GM12878 (cell line): Measurements from ENCODE around the gene IFT122. TPM values are rescaled to one million over a fixed set of nuclear protein-coding genes. Genes with fewer than 3 reads are reported as not detected.

Experiments
- ATAC-seq: fragments of 200-7000 bp; cut with Tn5 transposase; 3 replicates; pipeline ENCODE4 v1.9.1; 2020; ENCODE audit warnings: mild to moderate bottlenecking, moderate library complexity
- BruUV-seq: library from RNA; stranded (reverse); fragments of 400-500 nt; replicated peaks from 2 replicates; lab custom pipeline; 2021; lab: Mats Ljungman, UMichigan
- CTCF ChIA-PET: fragments of 300-600 bp; sonication (Branson Sonifier 250); formaldehyde crosslinking; extraction: SDS; loops from one replicate; lab custom pipeline; 2021; ENCODE audit warnings: inconsistent platforms; lab: Yijun Ruan, JAX
- POLR2A ChIA-PET: fragments of 350-600 bp; formaldehyde crosslinking; extraction: SDS; loops from one replicate; lab custom pipeline; 2021; ENCODE audit warnings: inconsistent platforms; lab: Charles Lee
- RAD21 ChIA-PET: fragments of 300-600 bp; sonication (Branson Sonifier 250); formaldehyde crosslinking; loops from one replicate; lab custom pipeline; 2023; ENCODE audit warnings: antibody characterized with exemption; ENCODE audit not compliant: unreplicated experiment; lab: Charles Lee
- SMC1A ChIA-PET: fragments of 300-600 bp; sonication (Branson Sonifier 250); formaldehyde crosslinking; loops from one replicate; lab custom pipeline; 2023; ENCODE audit not compliant: unreplicated experiment, uncharacterized antibody; lab: Charles Lee
- DNase-seq: peaks from one replicate; pipeline ENCODE4 v3.0.0-alpha.2; 2011; ENCODE audit warnings: low read depth, low spot score
- FAIRE-seq: peaks from 3 replicates; lab custom pipeline; 2011; peaks lifted over from hg19 to GRCh38; lab: Jason Lieb, UNC
- H2AFZ ChIP-seq: 2 replicates; pipeline ENCODE4 v1.6.0; 2011; ENCODE audit warnings: low read depth, low read length, control low read depth; ENCODE audit not compliant: control insufficient read depth
- H3K27ac ChIP-seq: 2 replicates; pipeline ENCODE4 v1.5.1; 2011; ENCODE audit warnings: control low read depth; ENCODE audit not compliant: control insufficient read depth, insufficient read depth
- H3K27me3 ChIP-seq, 2 experiments: replicated peaks in 1 of 2; 2 replicates each; pipeline versions ENCODE4 v1.6.0 to v1.6.1; 2011; ENCODE audit warnings: low read length in 1 of 2; ENCODE audit not compliant: control insufficient read depth in 2 of 2, insufficient read depth in 2 of 2
- H3K36me3 ChIP-seq, 2 experiments: 2 replicates each; pipeline ENCODE4 v1.5.1; 2011; ENCODE audit warnings: low read length in 1 of 2; ENCODE audit not compliant: control insufficient read depth in 2 of 2, insufficient read depth in 2 of 2
- H3K4me1 ChIP-seq: 2 replicates; pipeline ENCODE4 v1.6.1; 2011; ENCODE audit warnings: mild to moderate bottlenecking, low read length, moderate library complexity, mixed read lengths; ENCODE audit not compliant: control insufficient read depth, insufficient read depth
- H3K4me2 ChIP-seq: 2 replicates; pipeline ENCODE4 v1.6.0; 2011; ENCODE audit warnings: control low read depth; ENCODE audit not compliant: control insufficient read depth, insufficient read depth
- H3K4me3 ChIP-seq: fragments of 200-600 bp; sonication (generic); 2 replicates; pipeline ENCODE4 v1.5.1; 2016
- H3K79me2 ChIP-seq: 2 replicates; pipeline ENCODE4 v1.6.0; 2011; ENCODE audit warnings: low read length; ENCODE audit not compliant: control insufficient read depth, insufficient read depth
- H3K9ac ChIP-seq: 2 replicates; pipeline ENCODE4 v1.8.0; 2011; ENCODE audit warnings: low read length, control low read depth, mixed read lengths; ENCODE audit not compliant: control insufficient read depth, insufficient read depth
- H3K9me3 ChIP-seq: replicated peaks from 3 replicates; pipeline ENCODE4 v1.5.1; 2011; ENCODE audit warnings: mild to moderate bottlenecking, low read length; ENCODE audit not compliant: control insufficient read depth, insufficient read depth
- H4K20me1 ChIP-seq: 2 replicates; pipeline ENCODE4 v1.6.0; 2011; ENCODE audit not compliant: control insufficient read depth, insufficient read depth
- BCL3 ChIP-seq: IDR thresholded peaks from 2 replicates; pipeline ENCODE4 v1.6.1; 2011; ENCODE audit warnings: borderline replicate concordance, low read depth, mild to moderate bottlenecking, moderate library complexity, low read length; ENCODE audit not compliant: insufficient read depth, poor library complexity, severe bottlenecking
- BMI1 ChIP-seq: fragments of 450-650 bp; IDR thresholded peaks from 2 replicates; pipeline ENCODE4 v1.6.1; 2016; ENCODE audit warnings: mild to moderate bottlenecking, moderate library complexity, borderline replicate concordance
- CBFB ChIP-seq: IDR thresholded peaks from 2 replicates; pipeline ENCODE4 v1.6.1; 2016; ENCODE audit warnings: antibody characterized with exemption, low read depth
- CBX5 ChIP-seq: sonication (generic); IDR thresholded peaks from 2 replicates; pipeline ENCODE4 v1.6.1; 2016; ENCODE audit warnings: low read depth, moderate library complexity, mild to moderate bottlenecking, inconsistent platforms
- CHD2 ChIP-seq: IDR thresholded peaks from 2 replicates; pipeline ENCODE4 v1.6.1; 2011; ENCODE audit warnings: low read depth, low read length, improper control_type of control experiment, borderline replicate concordance
- CTCF ChIP-seq, 3 experiments: IDR thresholded peaks in 2 of 3; conservative IDR thresholded peaks in 1 of 3; 2 replicates each; pipeline ENCODE4 v1.5.1; 2011; ENCODE audit warnings: low read depth in 3 of 3, low read length in 3 of 3, mild to moderate bottlenecking in 3 of 3, control low read depth in 2 of 3, moderate library complexity in 2 of 3, inconsistent platforms in 1 of 3, mixed read lengths in 1 of 3; ENCODE audit not compliant: control insufficient read depth in 2 of 3, insufficient read depth in 1 of 3; ENCODE audit errors: extremely low read depth in 1 of 3
- EP300 ChIP-seq, 2 experiments: fragments of 150-350 bp in 1 of 2; IDR thresholded peaks; 2 replicates each; pipeline ENCODE4 v1.6.1; 2011 to 2012; ENCODE audit warnings: low read depth in 2 of 2, low read length in 2 of 2, borderline replicate concordance in 1 of 2, improper control_type of control experiment in 1 of 2, inconsistent platforms in 1 of 2; ENCODE audit not compliant: control insufficient read depth in 1 of 2
- HSF1 ChIP-seq: fragments of 150-350 bp; IDR thresholded peaks from 2 replicates; pipeline ENCODE4 v1.6.1; 2014; ENCODE audit warnings: mild to moderate bottlenecking, low read depth, low read length
- MYC ChIP-seq: IDR thresholded peaks from 2 replicates; pipeline ENCODE4 v1.6.1; 2011; ENCODE audit warnings: mild to moderate bottlenecking, low read length, moderate library complexity, inconsistent platforms; ENCODE audit not compliant: insufficient read depth, insufficient replicate concordance, insufficient read length, severe bottlenecking
- NR2C2 ChIP-seq: IDR thresholded peaks from 2 replicates; pipeline ENCODE4 v1.6.1; 2011; ENCODE audit warnings: borderline replicate concordance, low read depth; ENCODE audit not compliant: control insufficient read depth, insufficient read length
- RBBP5 ChIP-seq: fragments of 200-600 bp; sonication (generic); conservative IDR thresholded peaks from 2 replicates; pipeline ENCODE4 v1.6.1; 2016
- ZNF207 ChIP-seq: fragments of 450-650 bp; IDR thresholded peaks from 2 replicates; pipeline ENCODE4 v1.6.1; 2014; ENCODE audit warnings: antibody characterized with exemption, mild to moderate bottlenecking, borderline replicate concordance
- ZNF622 ChIP-seq: fragments of 450-650 bp; IDR thresholded peaks from 2 replicates; pipeline ENCODE4 v1.6.1; 2017; ENCODE audit warnings: mild to moderate bottlenecking, inconsistent platforms
- WGBS: methylation state at CpG from one replicate; pipeline ENCODE4 v1.1.6; 2016; ENCODE audit warnings: low lambda C conversion rate; ENCODE audit not compliant: insufficient replicate concordance, insufficient coverage; ENCODE audit errors: missing lambda C conversion rate; 5-methylcytosine and 5-hydroxymethylcytosine counted together
- in situ Hi-C: fragments of 300-500 bp; cut with MboI; formaldehyde crosslinking; loops from 9 replicates; pipeline ENCODE4 v1.14.3; 2018; ENCODE audit warnings: mixed read lengths
- intact Hi-C: fragments of 100-400 bp; cut with micrococcal nuclease; formaldehyde crosslinking; loops from one replicate; pipeline ENCODE4 v1.14.2; 2022; ENCODE audit not compliant: unreplicated experiment
- polyA plus RNA-seq, 11 experiments: library from polyadenylated mRNA; depleted of rRNA in 4 of 11; unstranded in 6 of 11; stranded (reverse) in 5 of 11; fragments of >200 nt; fragmentation: Nextera tagmentation in 4 of 11; fragmentation: Illumina TruSeq in 1 of 11; extraction: Ambion mirVana in 4 of 11; extraction: Trizol in 1 of 11; gene quantifications; 1 replicate in 1 of 11; 2 replicates in 10 of 11; pipeline versions ENCODE4 v1.2.1 to v1.2.3, GENCODE V29; 2011 to 2016; ENCODE audit warnings: inconsistent platforms in 2 of 11, missing spikeins in 2 of 11, low read depth in 1 of 11
- total RNA-seq, 4 experiments: library from RNA; depleted of rRNA in 3 of 4; stranded (reverse); fragments of >200 nt in 3 of 4; fragmentation: Illumina TruSeq in 1 of 4; extraction: Trizol in 1 of 4; gene quantifications; 2 replicates each; pipeline versions ENCODE4 v1.2.1 to v1.2.3, GENCODE V29; 2013 to 2021

The IFT122 gene
- total and polyA plus RNA-seq, 10 of the 15 experiments (the other 5 are each of a cell fraction or from before 2014, with no cell fraction given) = 1.8 to 19.2 (median 8.4) TPM

GRCh38 chr3:129422897-129423296, 17.1 kb upstream of the IFT122 start:
- WGBS = 100% methylated on average over 1 of the region's 1 CpG
- SMC1A ChIA-PET = interaction anchor here (0.8 to 2.2 kb wide), 9 partner anchors 9 to 410 kb away, joined by 3 to 19 read pairs (median 6); no protein-coding TSS in a partner anchor
- in situ Hi-C loops (no loop called here), intact Hi-C loops (no loop called here)
- no peaks in the 10 kb centered on the region for H3K36me3 ChIP-seq
- H3K4me1 ChIP-seq = peaks cover 19% of the 10 kb centered on the region
- DNase-seq = no peak
- H4K20me1 ChIP-seq = no peaks in the 10 kb centered on the region
- ATAC-seq = no peak
- POLR2A ChIA-PET = interaction anchor here (0.6 to 2.1 kb wide), 6 partner anchors 8 to 17 kb away, joined by 3 to 14 read pairs (median 4); no protein-coding TSS in a partner anchor
- RAD21 ChIA-PET = interaction anchor here (0.9 to 2.2 kb wide), 6 partner anchors 9 to 39 kb away, joined by 3 to 15 read pairs (median 3); no protein-coding TSS in a partner anchor
- H3K4me2 ChIP-seq = no peak overlapping the region
- TF ChIP-seq CTCF (IDR thresholded peaks at IDR 0.05 in 2 of 3, conservative IDR thresholded peaks at IDR 0.05 in 1 of 3; ENCODE audit: control insufficient read depth in 2 of 3, extremely low read depth in 1 of 3, insufficient read depth in 1 of 3, low read depth in 3 of 3, low read length in 3 of 3) (no peak), BMI1 (no peak), RBBP5 (no peak), CBFB (no peak), CHD2 (no peak), EP300 (IDR thresholded peaks at IDR 0.05; ENCODE audit: borderline replicate concordance in 1 of 2, control insufficient read depth in 1 of 2, low read depth in 2 of 2, low read length in 2 of 2) (no peak), ZNF207 (no peak), ZNF622 (no peak), MYC (no peak), HSF1 (no peak), BCL3 (no peak), CBX5 (no peak), NR2C2 (no peak)
- CTCF ChIA-PET = interaction anchor here (0.7 to 1.9 kb wide), 8 partner anchors 9 to 39 kb away, joined by 3 to 29 read pairs (median 6); partner anchors contain the start of gene IFT122
- peaks cover 2% of the 10 kb centered on the region; the same call in 2 of the 3 replicates for H3K9me3 ChIP-seq
- H3K9ac ChIP-seq = no peak overlapping the region
- H3K27me3 ChIP-seq = no peaks in the 10 kb centered on the region
- no peak overlapping the region for H3K4me3 ChIP-seq
- FAIRE-seq = no peak
- BruUV-seq = no TSS peak
- no peak overlapping the region for H2AFZ ChIP-seq
- no peaks in the 10 kb centered on the region for H3K79me2 ChIP-seq
- no peak overlapping the region for H3K27ac ChIP-seq
